Measurements from ENCODE around the gene C1orf159.

GRCh38 chr1:1046767-1047166, 69.1 kb downstream of the C1orf159 start:
- no peak for TF ChIP-seq POLR2A (IDR thresholded peaks at IDR 0.05)
- TF ChIP-seq CTCF (IDR thresholded peaks at IDR 0.05): no peak

All from esophagus squamous epithelium (tissue), 4 donors.